Measurements from ENCODE around the gene WDFY3.

The WDFY3 gene

GRCh38 chr4:84782517-84782916 is 184.0 kb downstream of the WDFY3 start:
- DNase-seq = no peak

- DNase-seq = no peak
Measured at GRCh38 chr4:84780719-84781118, 185.8 kb downstream of the WDFY3 start.

- no peak for DNase-seq
Measured at GRCh38 chr4:84778041-84778440, 188.4 kb downstream of the WDFY3 start.

GRCh38 chr4:84767168-84767567 is 199.3 kb downstream of the WDFY3 start:
- no peak for DNase-seq

- DNase-seq = no peak
Measured at GRCh38 chr4:84753321-84753972, 213.0 kb downstream of the WDFY3 start.

GRCh38 chr4:84751707-84752106 is 214.8 kb downstream of the WDFY3 start:
- DNase-seq = no peak

GRCh38 chr4:84750960-84751283 is 215.6 kb downstream of the WDFY3 start:
- DNase-seq = no peak

GRCh38 chr4:84750260-84750959 is 216.1 kb downstream of the WDFY3 start:
- DNase-seq = no peak

- no peak for DNase-seq
Measured at GRCh38 chr4:84740057-84740456, 226.4 kb downstream of the WDFY3 start.

GRCh38 chr4:84738622-84739021 is 227.9 kb downstream of the WDFY3 start:
- no peak for DNase-seq

GRCh38 chr4:84737656-84738055 is 228.8 kb downstream of the WDFY3 start:
- DNase-seq = no peak

GRCh38 chr4:84734037-84734436 is 232.5 kb downstream of the WDFY3 start:
- DNase-seq = no peak

GRCh38 chr4:84733343-84734033 is 233.0 kb downstream of the WDFY3 start:
- no peak for DNase-seq

- DNase-seq = no peak
Measured at GRCh38 chr4:84730375-84730774, 236.1 kb downstream of the WDFY3 start.

- DNase-seq = no peak
Measured at GRCh38 chr4:84727491-84727890, 239.0 kb downstream of the WDFY3 start.

- no peak for DNase-seq
Measured at GRCh38 chr4:84726356-84726755, 240.1 kb downstream of the WDFY3 start.

- DNase-seq = no peak
Measured at GRCh38 chr4:84722720-84723119, 243.8 kb downstream of the WDFY3 start.

GRCh38 chr4:84719115-84719514 is 247.4 kb downstream of the WDFY3 start:
- no peak for DNase-seq

- DNase-seq = no peak
Measured at GRCh38 chr4:84718699-84719098, 247.8 kb downstream of the WDFY3 start.

- no peak for DNase-seq
Measured at GRCh38 chr4:84710548-84710947, 255.9 kb downstream of the WDFY3 start.

GRCh38 chr4:84708406-84709135 is 257.9 kb downstream of the WDFY3 start:
- DNase-seq = no peak

GRCh38 chr4:84706286-84706685 is 260.2 kb downstream of the WDFY3 start:
- DNase-seq = no peak

- DNase-seq = no peak
Measured at GRCh38 chr4:84699001-84699671, 267.4 kb downstream of the WDFY3 start.
